ENCODE data around the gene GALNT2. TPM values are rescaled to one million over a fixed set of nuclear protein-coding genes. Genes with fewer than 3 reads are reported as not detected.

Gene GALNT2
- total and polyA plus RNA-seq, 2 of the 13 experiments (the other 11 are each of a cell fraction or from before 2014, with no cell fraction given) = 39.3 to 39.6 TPM

DNA sequence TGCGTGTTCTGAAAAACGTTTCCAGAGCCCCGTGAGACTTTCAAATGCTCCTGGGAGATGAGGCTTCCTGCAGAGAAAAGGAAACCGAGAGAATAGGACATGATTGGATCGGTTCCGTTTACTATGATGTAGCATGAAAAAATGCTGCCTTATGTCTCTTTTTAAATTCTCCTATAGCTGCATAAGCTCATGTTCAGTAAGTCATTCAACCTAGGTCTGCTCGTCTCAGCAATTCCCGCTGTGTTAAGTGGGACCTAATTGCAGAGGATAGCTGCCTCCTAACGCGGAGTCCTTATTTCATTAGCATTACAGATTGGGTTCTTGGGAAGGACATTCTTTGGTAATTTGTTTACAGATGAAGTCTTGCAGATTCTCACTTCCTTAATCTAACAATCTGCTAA is 165.3 kb downstream of the GALNT2 start (continued):
- TF ChIP-seq, protein P1, sequence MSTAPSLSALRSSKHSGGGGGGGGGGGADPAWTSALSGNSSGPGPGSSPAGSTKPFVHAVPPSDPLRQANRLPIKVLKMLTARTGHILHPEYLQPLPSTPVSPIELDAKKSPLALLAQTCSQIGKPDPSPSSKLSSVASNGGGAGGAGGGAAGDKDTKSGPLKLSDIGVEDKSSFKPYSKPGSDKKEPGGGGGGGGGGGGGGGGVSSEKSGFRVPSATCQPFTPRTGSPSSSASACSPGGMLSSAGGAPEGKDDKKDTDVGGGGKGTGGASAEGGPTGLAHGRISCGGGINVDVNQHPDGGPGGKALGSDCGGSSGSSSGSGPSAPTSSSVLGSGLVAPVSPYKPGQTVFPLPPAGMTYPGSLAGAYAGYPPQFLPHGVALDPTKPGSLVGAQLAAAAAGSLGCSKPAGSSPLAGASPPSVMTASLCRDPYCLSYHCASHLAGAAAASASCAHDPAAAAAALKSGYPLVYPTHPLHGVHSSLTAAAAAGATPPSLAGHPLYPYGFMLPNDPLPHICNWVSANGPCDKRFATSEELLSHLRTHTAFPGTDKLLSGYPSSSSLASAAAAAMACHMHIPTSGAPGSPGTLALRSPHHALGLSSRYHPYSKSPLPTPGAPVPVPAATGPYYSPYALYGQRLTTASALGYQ (CRISPR knock-in tag; IDR thresholded peaks at IDR 0.05) = no peak
- TF ChIP-seq ZMYM3 (CRISPR knock-in tag; IDR thresholded peaks at IDR 0.05) = no peak
- TF ChIP-seq CAMTA2 (CRISPR knock-in tag; IDR thresholded peaks at IDR 0.05; ENCODE audit: borderline replicate concordance) = no peak
- no peak for TF ChIP-seq ZNF496 (CRISPR knock-in tag; IDR thresholded peaks at IDR 0.05; ENCODE audit: insufficient replicate concordance)
- TF ChIP-seq, protein P2, sequence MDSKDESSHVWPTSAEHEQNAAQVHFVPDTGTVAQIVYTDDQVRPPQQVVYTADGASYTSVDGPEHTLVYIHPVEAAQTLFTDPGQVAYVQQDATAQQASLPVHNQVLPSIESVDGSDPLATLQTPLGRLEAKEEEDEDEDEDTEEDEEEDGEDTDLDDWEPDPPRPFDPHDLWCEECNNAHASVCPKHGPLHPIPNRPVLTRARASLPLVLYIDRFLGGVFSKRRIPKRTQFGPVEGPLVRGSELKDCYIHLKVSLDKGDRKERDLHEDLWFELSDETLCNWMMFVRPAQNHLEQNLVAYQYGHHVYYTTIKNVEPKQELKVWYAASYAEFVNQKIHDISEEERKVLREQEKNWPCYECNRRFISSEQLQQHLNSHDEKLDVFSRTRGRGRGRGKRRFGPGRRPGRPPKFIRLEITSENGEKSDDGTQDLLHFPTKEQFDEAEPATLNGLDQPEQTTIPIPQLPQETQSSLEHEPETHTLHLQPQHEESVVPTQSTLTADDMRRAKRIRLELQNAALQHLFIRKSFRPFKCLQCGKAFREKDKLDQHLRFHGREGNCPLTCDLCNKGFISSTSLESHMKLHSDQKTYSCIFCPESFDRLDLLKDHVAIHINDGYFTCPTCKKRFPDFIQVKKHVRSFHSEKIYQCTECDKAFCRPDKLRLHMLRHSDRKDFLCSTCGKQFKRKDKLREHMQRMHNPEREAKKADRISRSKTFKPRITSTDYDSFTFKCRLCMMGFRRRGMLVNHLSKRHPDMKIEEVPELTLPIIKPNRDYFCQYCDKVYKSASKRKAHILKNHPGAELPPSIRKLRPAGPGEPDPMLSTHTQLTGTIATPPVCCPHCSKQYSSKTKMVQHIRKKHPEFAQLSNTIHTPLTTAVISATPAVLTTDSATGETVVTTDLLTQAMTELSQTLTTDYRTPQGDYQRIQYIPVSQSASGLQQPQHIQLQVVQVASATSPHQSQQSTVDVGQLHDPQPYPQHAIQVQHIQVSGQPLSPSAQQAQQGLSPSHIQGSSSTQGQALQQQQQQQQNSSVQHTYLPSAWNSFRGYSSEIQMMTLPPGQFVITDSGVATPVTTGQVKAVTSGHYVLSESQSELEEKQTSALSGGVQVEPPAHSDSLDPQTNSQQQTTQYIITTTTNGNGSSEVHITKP (CRISPR knock-in tag; IDR thresholded peaks at IDR 0.05; ENCODE audit: low read depth) = no peak
- TF ChIP-seq FOXA1 (IDR thresholded peaks at IDR 0.05) = no peak
- no peak for TF ChIP-seq FOXA1 (CRISPR knock-in tag; IDR thresholded peaks at IDR 0.05)
- TF ChIP-seq MLLT10 (CRISPR knock-in tag; IDR thresholded peaks at IDR 0.05) = no peak
- no peak for TF ChIP-seq ZNF720 (CRISPR knock-in tag; IDR thresholded peaks at IDR 0.05)
- no peak for TF ChIP-seq MTF2 (CRISPR knock-in tag; IDR thresholded peaks at IDR 0.05; ENCODE audit: borderline replicate concordance)
- no peak for TF ChIP-seq TP53 (CRISPR knock-in tag; conservative IDR thresholded peaks at IDR 0.05)
- TF ChIP-seq, protein P3, sequence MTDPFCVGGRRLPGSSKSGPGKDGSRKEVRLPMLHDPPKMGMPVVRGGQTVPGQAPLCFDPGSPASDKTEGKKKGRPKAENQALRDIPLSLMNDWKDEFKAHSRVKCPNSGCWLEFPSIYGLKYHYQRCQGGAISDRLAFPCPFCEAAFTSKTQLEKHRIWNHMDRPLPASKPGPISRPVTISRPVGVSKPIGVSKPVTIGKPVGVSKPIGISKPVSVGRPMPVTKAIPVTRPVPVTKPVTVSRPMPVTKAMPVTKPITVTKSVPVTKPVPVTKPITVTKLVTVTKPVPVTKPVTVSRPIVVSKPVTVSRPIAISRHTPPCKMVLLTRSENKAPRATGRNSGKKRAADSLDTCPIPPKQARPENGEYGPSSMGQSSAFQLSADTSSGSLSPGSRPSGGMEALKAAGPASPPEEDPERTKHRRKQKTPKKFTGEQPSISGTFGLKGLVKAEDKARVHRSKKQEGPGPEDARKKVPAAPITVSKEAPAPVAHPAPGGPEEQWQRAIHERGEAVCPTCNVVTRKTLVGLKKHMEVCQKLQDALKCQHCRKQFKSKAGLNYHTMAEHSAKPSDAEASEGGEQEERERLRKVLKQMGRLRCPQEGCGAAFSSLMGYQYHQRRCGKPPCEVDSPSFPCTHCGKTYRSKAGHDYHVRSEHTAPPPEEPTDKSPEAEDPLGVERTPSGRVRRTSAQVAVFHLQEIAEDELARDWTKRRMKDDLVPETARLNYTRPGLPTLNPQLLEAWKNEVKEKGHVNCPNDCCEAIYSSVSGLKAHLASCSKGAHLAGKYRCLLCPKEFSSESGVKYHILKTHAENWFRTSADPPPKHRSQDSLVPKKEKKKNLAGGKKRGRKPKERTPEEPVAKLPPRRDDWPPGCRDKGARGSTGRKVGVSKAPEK (CRISPR knock-in tag; IDR thresholded peaks at IDR 0.05; ENCODE audit: borderline replicate concordance) = no peak
- TF ChIP-seq ZNF614 (CRISPR knock-in tag; IDR thresholded peaks at IDR 0.05; ENCODE audit: borderline replicate concordance) = no peak

Measured in HepG2 (cell line).